ENCODE results near the gene TNFAIP2. TPM values are rescaled to one million over a fixed set of nuclear protein-coding genes. Genes with fewer than 3 reads are reported as not detected.
A peak's percentile ranks its signal among the peaks of the same experiment; 100 is the strongest.

Gene TNFAIP2
- polyA plus RNA-seq, 4 donors: 27.8 to 40.0 (median 35.4) TPM

GRCh38 chr14:103121121-103121845, 2.0 kb upstream of the TNFAIP2 start:
- DNase-seq (ENCODE audit: low read depth in 4 of 4, low spot score in 3 of 4): no peak

GRCh38 chr14:103121846-103122584, 1.2 kb upstream of the TNFAIP2 start:
- DNase-seq (ENCODE audit: low read depth in 4 of 4, low spot score in 3 of 4): peak; percentile 84 to 92 (median 90)

GRCh38 chr14:103122585-103122946, 695 bp upstream of the TNFAIP2 start:
- DNase-seq (ENCODE audit: low read depth in 4 of 4, low spot score in 3 of 4): no peak

- DNase-seq (ENCODE audit: low read depth in 4 of 4, low spot score in 3 of 4): no peak
Measured at GRCh38 chr14:103123634-103124500, 606 bp downstream of the TNFAIP2 start.

- DNase-seq (ENCODE audit: low read depth in 4 of 4, low spot score in 3 of 4): no peak
Measured at GRCh38 chr14:103124501-103125001, 1.3 kb downstream of the TNFAIP2 start.

- no peak for DNase-seq (ENCODE audit: low read depth in 4 of 4, low spot score in 3 of 4)
Measured at GRCh38 chr14:103125098-103126070, 2.1 kb downstream of the TNFAIP2 start.

GRCh38 chr14:103126088-103126872, 3.0 kb downstream of the TNFAIP2 start:
- no peak for DNase-seq (ENCODE audit: low read depth in 4 of 4, low spot score in 3 of 4)

GRCh38 chr14:103126873-103127304, 3.6 kb downstream of the TNFAIP2 start:
- no peak for DNase-seq (ENCODE audit: low read depth in 4 of 4, low spot score in 3 of 4)

GRCh38 chr14:103127356-103127755, 4.1 kb downstream of the TNFAIP2 start:
- no peak for DNase-seq (ENCODE audit: low read depth in 4 of 4, low spot score in 3 of 4)

GRCh38 chr14:103127861-103128598, 4.8 kb downstream of the TNFAIP2 start:
- DNase-seq (ENCODE audit: low read depth in 4 of 4, low spot score in 3 of 4): no peak

- DNase-seq (ENCODE audit: low read depth in 4 of 4, low spot score in 3 of 4): no peak
Measured at GRCh38 chr14:103128631-103129300, 5.5 kb downstream of the TNFAIP2 start.

- DNase-seq (ENCODE audit: low read depth in 4 of 4, low spot score in 3 of 4): no peak
Measured at GRCh38 chr14:103129301-103130016, 6.2 kb downstream of the TNFAIP2 start.

- no peak for DNase-seq (ENCODE audit: low read depth in 4 of 4, low spot score in 3 of 4)
Measured at GRCh38 chr14:103130017-103130764, 6.9 kb downstream of the TNFAIP2 start.

GRCh38 chr14:103130965-103131364, 7.7 kb downstream of the TNFAIP2 start:
- no peak for DNase-seq (ENCODE audit: low read depth in 4 of 4, low spot score in 3 of 4)

GRCh38 chr14:103131580-103131979, 8.3 kb downstream of the TNFAIP2 start:
- no peak for DNase-seq (ENCODE audit: low read depth in 4 of 4, low spot score in 3 of 4)

Data from right renal pelvis (tissue), 4 donors.